Thyroid gland (tissue), 4 donors: ENCODE results near the gene RO60. TPM values are rescaled to one million over a fixed set of nuclear protein-coding genes. Genes with fewer than 3 reads are reported as not detected.

Experiments used
- DNase-seq, 2 donors: peaks; one replicate each; pipeline ENCODE4 v3.0.0-alpha.2; 2019
- H3K27ac ChIP-seq, 3 donors: fragments of 200-600 bp; sonication (generic); 1 replicate in 2 of 3; 2 replicates in 1 of 3; pipeline ENCODE4 v1.5.1; 2016 to 2019; ENCODE audit warnings: mild to moderate bottlenecking in 1 of 3, moderate library complexity in 1 of 3
- H3K27me3 ChIP-seq: fragments of 200-600 bp; sonication (generic); one replicate; pipeline ENCODE4 v1.5.1; 2019
- H3K36me3 ChIP-seq, 2 donors: fragments of 200-600 bp; sonication (generic); one replicate each; pipeline ENCODE4 v1.5.1; 2016 to 2019
- H3K4me1 ChIP-seq, 2 donors: fragments of 200-600 bp; sonication (generic); one replicate each; pipeline ENCODE4 v1.5.1; 2017 to 2019
- H3K4me3 ChIP-seq, 3 donors: fragments of 200-600 bp; sonication (generic); replicated peaks in 1 of 3; 1 replicate in 2 of 3; 2 replicates in 1 of 3; pipeline ENCODE4 v1.5.1; 2016; ENCODE audit warnings: mild to moderate bottlenecking in 1 of 3
- H3K9me3 ChIP-seq: fragments of 200-600 bp; sonication (generic); one replicate; pipeline ENCODE4 v1.5.1; 2017
- POLR2A ChIP-seq, 2 donors: fragments of 450-650 bp; IDR thresholded peaks; one replicate each; pipeline ENCODE4 v1.6.1; 2017; ENCODE audit warnings: antibody characterized with exemption in 2 of 2, mild to moderate bottlenecking in 2 of 2, moderate library complexity in 1 of 2
- WGBS, 2 donors: methylation state at CpG; one replicate each; pipeline ENCODE4 v1.1.5; 2017; 5-methylcytosine and 5-hydroxymethylcytosine counted together
- intact Hi-C: fragments of 100-400 bp; cut with DNase I; formaldehyde crosslinking; loops from one replicate; pipeline ENCODE4 v1.15.1; 2023
- total RNA-seq, 4 donors: library from RNA; depleted of rRNA; stranded (reverse); fragments of >200 nt; gene quantifications; one replicate each; pipeline ENCODE4 v1.2.3, GENCODE V29; 2016
- TF ChIP-seq, protein P1 (sequence below), 6 experiments: fragments of 200-600 bp in 3 of 6; fragments of 450-650 bp in 3 of 6; sonication (generic) in 3 of 6; IDR thresholded peaks; one replicate each; pipeline ENCODE4 v1.5.1; 2016 to 2019; ENCODE audit warnings: antibody characterized with exemption in 6 of 6, mild to moderate bottlenecking in 2 of 6, inconsistent platforms in 1 of 6, moderate library complexity in 1 of 6

RO60 gene
- total RNA-seq, 4 donors from 2014 or later = 90.1 to 129 (median 102) TPM

DNA sequence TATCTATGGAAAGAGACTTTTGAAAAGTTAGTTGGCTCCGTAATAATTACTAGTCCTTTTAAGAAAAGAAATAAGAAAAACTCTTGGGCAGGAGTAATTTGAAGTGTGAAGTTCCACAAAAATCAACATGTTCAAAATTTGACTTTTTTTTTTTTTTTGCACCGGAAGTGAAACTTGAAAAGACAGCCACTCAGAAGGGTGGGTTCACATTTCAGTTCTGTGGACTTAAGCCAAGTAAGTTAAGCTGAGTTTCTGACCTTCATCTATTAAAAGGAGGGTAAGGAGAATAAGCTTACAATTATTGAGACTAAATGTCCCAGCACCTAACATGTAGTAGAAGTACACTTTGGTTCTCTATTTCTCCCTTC is 11.0 kb downstream of the RO60 start:
- no peak overlapping the region for H3K4me3 ChIP-seq
- 64 to 77% methylated on average over 2 of the region's 2 CpGs for WGBS, 2 donors
- intact Hi-C loops = no loop called here

GRCh38 chr1:193070942-193071341 is 11.5 kb downstream of the RO60 start:
- H3K27ac ChIP-seq = no peak overlapping the region
- peaks cover 3 to 9% of the 10 kb centered on the region in 2 donors for H3K4me1 ChIP-seq
- no peaks in the 10 kb centered on the region for H3K36me3 ChIP-seq
- 72 to 74% methylated on average over 5 of the region's 5 CpGs for WGBS, 2 donors
- DNase-seq = no peak
- H3K4me3 ChIP-seq = no peak overlapping the region
- H3K9me3 ChIP-seq = no peaks in the 10 kb centered on the region
- TF ChIP-seq, protein P1, sequence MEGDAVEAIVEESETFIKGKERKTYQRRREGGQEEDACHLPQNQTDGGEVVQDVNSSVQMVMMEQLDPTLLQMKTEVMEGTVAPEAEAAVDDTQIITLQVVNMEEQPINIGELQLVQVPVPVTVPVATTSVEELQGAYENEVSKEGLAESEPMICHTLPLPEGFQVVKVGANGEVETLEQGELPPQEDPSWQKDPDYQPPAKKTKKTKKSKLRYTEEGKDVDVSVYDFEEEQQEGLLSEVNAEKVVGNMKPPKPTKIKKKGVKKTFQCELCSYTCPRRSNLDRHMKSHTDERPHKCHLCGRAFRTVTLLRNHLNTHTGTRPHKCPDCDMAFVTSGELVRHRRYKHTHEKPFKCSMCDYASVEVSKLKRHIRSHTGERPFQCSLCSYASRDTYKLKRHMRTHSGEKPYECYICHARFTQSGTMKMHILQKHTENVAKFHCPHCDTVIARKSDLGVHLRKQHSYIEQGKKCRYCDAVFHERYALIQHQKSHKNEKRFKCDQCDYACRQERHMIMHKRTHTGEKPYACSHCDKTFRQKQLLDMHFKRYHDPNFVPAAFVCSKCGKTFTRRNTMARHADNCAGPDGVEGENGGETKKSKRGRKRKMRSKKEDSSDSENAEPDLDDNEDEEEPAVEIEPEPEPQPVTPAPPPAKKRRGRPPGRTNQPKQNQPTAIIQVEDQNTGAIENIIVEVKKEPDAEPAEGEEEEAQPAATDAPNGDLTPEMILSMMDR (IDR thresholded peaks at IDR 0.05) = no peak
- TF ChIP-seq POLR2A (IDR thresholded peaks at IDR 0.05) = no peak
- no peaks in the 10 kb centered on the region for H3K27me3 ChIP-seq
- intact Hi-C loops = no loop called here

More for the DNA sequence above, 11.0 kb downstream of the RO60 start:
- H3K27me3 ChIP-seq = no peaks in the 10 kb centered on the region
- H3K4me1 ChIP-seq = peaks cover 3 to 9% of the 10 kb centered on the region in 2 donors
- no peak for DNase-seq
- H3K27ac ChIP-seq = no peak overlapping the region
- TF ChIP-seq POLR2A (IDR thresholded peaks at IDR 0.05) = no peak
- H3K9me3 ChIP-seq = no peaks in the 10 kb centered on the region
- no peaks in the 10 kb centered on the region for H3K36me3 ChIP-seq

DNA sequence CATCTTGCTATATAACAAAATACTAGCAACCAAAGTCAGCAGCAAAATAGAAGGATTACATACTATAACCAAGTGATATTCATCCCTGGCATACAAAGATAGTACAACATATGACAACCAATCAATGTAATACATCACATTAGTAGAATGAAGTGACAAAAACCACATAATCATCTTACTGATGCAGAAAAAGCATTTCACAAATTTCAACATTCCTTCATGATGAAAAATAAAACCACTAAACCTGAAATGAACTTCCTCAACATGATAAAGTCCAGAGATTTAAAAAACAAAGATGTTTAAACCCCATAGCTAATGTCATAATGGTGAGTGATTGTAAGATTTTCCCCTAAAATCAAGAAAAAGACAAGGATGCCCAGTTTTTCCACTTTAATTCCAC is 18.6 kb downstream of the RO60 start:
- no peaks in the 10 kb centered on the region for H3K27me3 ChIP-seq
- H3K4me1 ChIP-seq = no peaks in the 10 kb centered on the region
- no peak for TF ChIP-seq POLR2A (IDR thresholded peaks at IDR 0.05)
- TF ChIP-seq, protein P1 (IDR thresholded peaks at IDR 0.05) = no peak
- intact Hi-C loops = no loop called here
- no peak for DNase-seq
- H3K9me3 ChIP-seq = no peaks in the 10 kb centered on the region
- H3K4me3 ChIP-seq = no peak overlapping the region
- H3K27ac ChIP-seq = no peak overlapping the region
- peaks cover 8 to 35% of the 10 kb centered on the region in 2 donors for H3K36me3 ChIP-seq

DNA sequence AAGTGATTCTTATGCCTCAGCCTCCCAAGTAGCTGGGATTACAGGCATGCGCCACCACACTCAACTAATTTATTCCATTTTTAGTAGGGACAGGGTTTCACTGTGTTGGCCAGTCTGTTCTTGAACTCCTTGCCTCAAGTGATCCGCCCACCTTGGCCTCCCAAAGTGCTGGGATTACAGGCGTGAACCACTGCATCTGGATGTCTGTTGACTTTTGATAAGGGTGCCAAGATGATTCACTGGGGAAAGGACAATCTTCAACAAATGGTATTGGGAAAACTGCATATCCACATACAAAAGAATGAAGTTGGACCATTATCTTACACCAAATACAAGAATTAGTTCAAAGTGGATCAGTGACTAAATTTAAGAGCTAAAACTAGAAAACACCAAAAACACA is 19.8 kb downstream of the RO60 start:
- H3K36me3 ChIP-seq = peaks cover 8 to 45% of the 10 kb centered on the region in 2 donors
- intact Hi-C loops = no loop called here

DNA sequence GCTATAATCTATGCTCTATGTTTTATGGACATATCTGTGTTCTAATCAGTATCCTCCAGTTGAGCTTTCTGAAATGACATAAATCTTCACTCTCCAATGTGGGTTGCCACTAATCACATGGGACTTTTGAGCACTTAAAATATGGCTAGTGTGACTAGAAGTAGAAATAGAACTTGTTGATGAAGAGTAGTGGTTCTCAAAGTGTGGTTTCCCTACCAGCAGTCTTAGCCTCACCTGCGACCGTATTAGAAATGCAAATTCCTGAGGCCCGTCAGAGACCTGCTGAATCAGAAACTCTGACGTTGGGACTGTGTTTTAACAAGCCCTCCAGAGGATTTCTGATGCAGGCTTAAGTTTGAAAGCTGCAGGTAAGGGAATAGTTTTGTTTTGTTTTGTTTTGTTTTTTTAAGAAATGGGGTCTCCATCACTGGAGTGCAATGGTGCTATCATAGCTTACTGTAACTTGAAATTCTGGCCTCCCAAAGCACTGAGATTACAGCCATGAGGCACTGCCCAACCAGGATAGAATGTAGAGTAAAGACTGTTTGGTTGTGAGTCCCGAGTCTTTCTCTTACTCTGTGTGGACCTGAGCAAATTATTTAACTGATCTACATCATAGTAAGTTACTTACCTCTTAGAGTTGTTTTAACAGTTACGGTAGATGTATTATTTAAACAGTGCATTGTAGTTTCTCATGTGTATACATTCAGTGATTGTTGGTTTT is 24.1 kb downstream of the RO60 start:
- DNase-seq = no peak
- intact Hi-C loops = no loop called here
- WGBS, 2 donors = 81 to 88% methylated on average over 6 of the region's 6 CpGs
- Histone ChIP-seq H3K4me1 (peaks cover 0 to 13% of the 10 kb centered on the region in 2 donors), H3K4me3 (no peak overlapping the region), H3K27ac (no peak overlapping the region), H3K9me3 (no peaks in the 10 kb centered on the region), H3K27me3 (no peaks in the 10 kb centered on the region), H3K36me3 (peaks cover 6 to 34% of the 10 kb centered on the region in 2 donors)
- TF ChIP-seq POLR2A (IDR thresholded peaks at IDR 0.05) = no peak
- TF ChIP-seq, protein P1 (IDR thresholded peaks at IDR 0.05) = no peak

More for the DNA sequence above, 19.8 kb downstream of the RO60 start:
- Histone ChIP-seq H3K27me3 (no peaks in the 10 kb centered on the region), H3K4me1 (peaks cover 0 to 3% of the 10 kb centered on the region in 2 donors), H3K4me3 (no peak overlapping the region), H3K27ac (no peak overlapping the region), H3K9me3 (no peaks in the 10 kb centered on the region)
- DNase-seq = no peak
- 97 to 100% methylated on average over 3 of the region's 3 CpGs for WGBS, 2 donors
- TF ChIP-seq, protein P1 (IDR thresholded peaks at IDR 0.05) = no peak
- no peak for TF ChIP-seq POLR2A (IDR thresholded peaks at IDR 0.05)
